Urinary bladder (tissue), 4 donors: ENCODE results near the gene CYP2W1. TPM values are rescaled to one million over a fixed set of nuclear protein-coding genes. Genes with fewer than 3 reads are reported as not detected.

Experiments
- DNase-seq: peaks from one replicate; pipeline ENCODE4 v3.0.0-alpha.2; 2015; ENCODE audit errors: extremely low spot score
- H3K27ac ChIP-seq: one replicate; pipeline ENCODE4 v1.5.1; 2013; ENCODE audit warnings: low read depth, mild to moderate bottlenecking, moderate library complexity
- H3K36me3 ChIP-seq: one replicate; pipeline ENCODE4 v1.6.1; 2013; ENCODE audit warnings: mild to moderate bottlenecking, moderate library complexity; ENCODE audit not compliant: insufficient read depth
- H3K4me1 ChIP-seq: one replicate; pipeline ENCODE4 v1.6.1; 2013; ENCODE audit warnings: mild to moderate bottlenecking, moderate library complexity; ENCODE audit not compliant: insufficient read depth
- H3K4me3 ChIP-seq: one replicate; pipeline ENCODE4 v1.5.1; 2013; ENCODE audit warnings: low read depth, low read length
- WGBS: extraction: QIAGEN DNeasy Blood & Tissue Kit; methylation state at CpG from one replicate; pipeline ENCODE4 v1.1.7; 2013; 5-methylcytosine and 5-hydroxymethylcytosine counted together
- polyA plus RNA-seq: library from polyadenylated mRNA; stranded (reverse); fragments of 200-250 nt; gene quantifications from one replicate; pipeline ENCODE4 v1.2.3, GENCODE V29; 2013
- total RNA-seq: library from RNA; depleted of rRNA; stranded (reverse); fragments of >200 nt; gene quantifications from one replicate; pipeline ENCODE4 v1.2.3, GENCODE V29; 2014
- donor health status: healthy with polysubstance abuse.
- donor health status: healthy.

Gene CYP2W1
- total and polyA plus RNA-seq, 2 donors: 0.22 to 7.5 TPM

GRCh38 chr7:1012004-1012715 is 29.2 kb downstream of the CYP2W1 start:
- no peaks in the 10 kb centered on the region for H3K36me3 ChIP-seq

GRCh38 chr7:1012716-1013095 is 29.7 kb downstream of the CYP2W1 start:
- no peak for DNase-seq
- Histone ChIP-seq H3K4me3 (no peak overlapping the region), H3K27ac (no peak overlapping the region), H3K36me3 (no peaks in the 10 kb centered on the region), H3K4me1 (no peaks in the 10 kb centered on the region)
- WGBS: 84% methylated on average over 30 of the region's 30 CpGs

More at GRCh38 chr7:1012004-1012715, 29.2 kb downstream of the CYP2W1 start:
- no peak overlapping the region for H3K4me3 ChIP-seq
- no peak overlapping the region for H3K27ac ChIP-seq
- DNase-seq: no peak
- no peaks in the 10 kb centered on the region for H3K4me1 ChIP-seq
- WGBS: 88% methylated on average over 32 of the region's 32 CpGs

GRCh38 chr7:1013581-1013980 is 30.6 kb downstream of the CYP2W1 start:
- Histone ChIP-seq H3K4me1 (no peaks in the 10 kb centered on the region), H3K27ac (no peak overlapping the region), H3K4me3 (no peak overlapping the region), H3K36me3 (no peaks in the 10 kb centered on the region)
- WGBS: 63% methylated on average over 11 of the region's 11 CpGs
- no peak for DNase-seq

- Histone ChIP-seq H3K4me3 (no peak overlapping the region), H3K36me3 (no peaks in the 10 kb centered on the region), H3K27ac (no peak overlapping the region), H3K4me1 (no peaks in the 10 kb centered on the region)
- WGBS: 88% methylated on average over 20 of the region's 20 CpGs
- no peak for DNase-seq
Observed at GRCh38 chr7:1014681-1015080, 31.7 kb downstream of the CYP2W1 start.

- WGBS: 76% methylated on average over 28 of the region's 28 CpGs
- Histone ChIP-seq H3K27ac (no peak overlapping the region), H3K4me1 (no peaks in the 10 kb centered on the region), H3K4me3 (no peak overlapping the region), H3K36me3 (no peaks in the 10 kb centered on the region)
- DNase-seq: no peak
Observed at GRCh38 chr7:1015196-1016121, 32.5 kb downstream of the CYP2W1 start.

GRCh38 chr7:1016577-1017531 is 33.9 kb downstream of the CYP2W1 start:
- DNase-seq: no peak
- H3K4me1 ChIP-seq: no peaks in the 10 kb centered on the region
- no peak overlapping the region for H3K27ac ChIP-seq
- no peaks in the 10 kb centered on the region for H3K36me3 ChIP-seq
- H3K4me3 ChIP-seq: no peak overlapping the region
- WGBS: 91% methylated on average over 51 of the region's 51 CpGs

GRCh38 chr7:1017586-1018333 is 34.8 kb downstream of the CYP2W1 start:
- H3K4me1 ChIP-seq: no peaks in the 10 kb centered on the region
- H3K27ac ChIP-seq: no peak overlapping the region
- 94% methylated on average over 34 of the region's 34 CpGs for WGBS
- H3K4me3 ChIP-seq: no peak overlapping the region
- no peak for DNase-seq
- no peaks in the 10 kb centered on the region for H3K36me3 ChIP-seq

- 92% methylated on average over 13 of the region's 13 CpGs for WGBS
- H3K4me3 ChIP-seq: no peak overlapping the region
- H3K36me3 ChIP-seq: no peaks in the 10 kb centered on the region
- H3K27ac ChIP-seq: no peak overlapping the region
- H3K4me1 ChIP-seq: no peaks in the 10 kb centered on the region
- no peak for DNase-seq
Observed at GRCh38 chr7:1018334-1018695, 35.3 kb downstream of the CYP2W1 start.

GRCh38 chr7:1019255-1019785 is 36.3 kb downstream of the CYP2W1 start:
- H3K4me1 ChIP-seq: no peaks in the 10 kb centered on the region
- no peaks in the 10 kb centered on the region for H3K36me3 ChIP-seq
- no peak overlapping the region for H3K27ac ChIP-seq
- WGBS: 86% methylated on average over 14 of the region's 14 CpGs
- DNase-seq: no peak
- no peak overlapping the region for H3K4me3 ChIP-seq

GRCh38 chr7:1019789-1020610 is 37.0 kb downstream of the CYP2W1 start:
- DNase-seq: no peak
- Histone ChIP-seq H3K27ac (no peak overlapping the region), H3K4me1 (no peaks in the 10 kb centered on the region), H3K4me3 (no peak overlapping the region), H3K36me3 (no peaks in the 10 kb centered on the region)
- 95% methylated on average over 42 of the region's 42 CpGs for WGBS

- Histone ChIP-seq H3K4me3 (no peak overlapping the region), H3K36me3 (no peaks in the 10 kb centered on the region), H3K4me1 (no peaks in the 10 kb centered on the region), H3K27ac (no peak overlapping the region)
- no peak for DNase-seq
- WGBS: 93% methylated on average over 7 of the region's 7 CpGs
Observed at GRCh38 chr7:1020849-1021251, 37.9 kb downstream of the CYP2W1 start.

GRCh38 chr7:1021366-1021765 is 38.4 kb downstream of the CYP2W1 start:
- DNase-seq: no peak
- H3K27ac ChIP-seq: no peak overlapping the region
- H3K36me3 ChIP-seq: no peaks in the 10 kb centered on the region
- 95% methylated on average over 7 of the region's 7 CpGs for WGBS
- H3K4me3 ChIP-seq: no peak overlapping the region
- H3K4me1 ChIP-seq: no peaks in the 10 kb centered on the region
